ENCODE data around the gene HOXA6.

The HOXA6 gene

DNA sequence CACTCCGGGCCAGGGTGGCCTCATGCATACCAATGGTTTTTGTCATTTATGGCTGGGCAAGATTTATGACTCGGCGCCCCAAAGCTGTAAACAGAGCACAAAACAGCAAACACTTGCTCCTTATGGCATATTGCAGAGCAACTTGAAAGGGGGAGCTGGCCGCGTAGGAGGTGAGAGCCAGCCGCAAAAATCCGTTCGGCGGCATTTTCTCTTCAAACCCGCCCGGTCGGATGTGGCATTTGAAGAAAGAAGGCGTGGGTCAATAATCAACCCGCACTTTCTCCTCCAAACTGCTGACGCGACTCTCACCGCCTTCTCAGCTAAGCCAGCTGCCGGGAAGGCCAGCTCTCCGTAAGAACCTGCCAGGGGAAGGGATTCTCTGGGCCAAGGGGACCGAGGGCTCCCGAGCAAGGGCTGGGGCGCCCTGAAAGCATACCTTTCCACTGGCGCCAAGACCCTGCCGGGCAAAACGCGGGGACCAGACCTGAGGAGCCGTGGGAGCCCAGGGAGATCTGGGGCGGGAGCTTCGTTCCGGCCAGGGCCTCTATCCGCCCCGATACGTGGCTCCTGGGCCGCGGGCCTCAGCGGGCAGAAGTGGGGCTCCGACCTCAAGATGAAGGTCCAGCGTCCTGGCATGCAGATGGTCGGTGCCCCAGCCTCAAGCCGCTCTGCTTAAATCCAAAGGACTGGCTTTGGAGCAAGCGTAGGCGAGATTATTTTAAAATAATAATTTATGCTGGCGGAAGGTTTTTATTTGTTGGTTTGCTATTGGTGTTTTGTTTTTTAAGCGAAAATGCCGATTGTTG is 32.1 kb downstream of the HOXA6 start:
- peaks cover 11% of the 10 kb centered on the region for H3K27me3 Mint-ChIP-seq (ENCODE audit: low read depth)
- H3K4me1 Mint-ChIP-seq (ENCODE audit: low read depth) = no peaks in the 10 kb centered on the region
- no peaks in the 10 kb centered on the region for H3K36me3 Mint-ChIP-seq (ENCODE audit: low read depth)
- no peak overlapping the region for H3K27ac Mint-ChIP-seq
- no peak overlapping the region for H3K4me3 Mint-ChIP-seq
- H3K9me3 Mint-ChIP-seq = no peaks in the 10 kb centered on the region

DNA sequence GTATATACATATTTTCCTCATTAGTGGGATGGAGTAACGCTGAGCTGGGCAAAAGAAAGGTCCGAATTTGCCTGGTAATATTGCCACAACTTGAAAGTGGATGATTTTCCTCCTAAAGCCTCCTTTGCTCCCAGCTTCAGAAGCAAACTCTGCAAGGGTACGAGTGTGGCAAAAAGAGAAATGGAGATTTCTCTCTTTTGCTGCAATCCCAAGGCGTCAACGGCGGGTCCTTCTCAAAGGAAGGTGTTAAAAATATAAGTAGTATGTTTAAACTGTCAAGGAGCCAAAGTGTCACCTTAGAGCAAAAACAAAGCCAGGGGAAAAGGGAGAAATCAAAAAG is 32.7 kb downstream of the HOXA6 start:
- no peak overlapping the region for H3K27ac Mint-ChIP-seq
- H3K4me1 Mint-ChIP-seq (ENCODE audit: low read depth) = no peaks in the 10 kb centered on the region
- no peak overlapping the region for H3K4me3 Mint-ChIP-seq
- H3K36me3 Mint-ChIP-seq (ENCODE audit: low read depth) = no peaks in the 10 kb centered on the region
- peaks cover 11% of the 10 kb centered on the region for H3K27me3 Mint-ChIP-seq (ENCODE audit: low read depth)
- no peaks in the 10 kb centered on the region for H3K9me3 Mint-ChIP-seq

DNA sequence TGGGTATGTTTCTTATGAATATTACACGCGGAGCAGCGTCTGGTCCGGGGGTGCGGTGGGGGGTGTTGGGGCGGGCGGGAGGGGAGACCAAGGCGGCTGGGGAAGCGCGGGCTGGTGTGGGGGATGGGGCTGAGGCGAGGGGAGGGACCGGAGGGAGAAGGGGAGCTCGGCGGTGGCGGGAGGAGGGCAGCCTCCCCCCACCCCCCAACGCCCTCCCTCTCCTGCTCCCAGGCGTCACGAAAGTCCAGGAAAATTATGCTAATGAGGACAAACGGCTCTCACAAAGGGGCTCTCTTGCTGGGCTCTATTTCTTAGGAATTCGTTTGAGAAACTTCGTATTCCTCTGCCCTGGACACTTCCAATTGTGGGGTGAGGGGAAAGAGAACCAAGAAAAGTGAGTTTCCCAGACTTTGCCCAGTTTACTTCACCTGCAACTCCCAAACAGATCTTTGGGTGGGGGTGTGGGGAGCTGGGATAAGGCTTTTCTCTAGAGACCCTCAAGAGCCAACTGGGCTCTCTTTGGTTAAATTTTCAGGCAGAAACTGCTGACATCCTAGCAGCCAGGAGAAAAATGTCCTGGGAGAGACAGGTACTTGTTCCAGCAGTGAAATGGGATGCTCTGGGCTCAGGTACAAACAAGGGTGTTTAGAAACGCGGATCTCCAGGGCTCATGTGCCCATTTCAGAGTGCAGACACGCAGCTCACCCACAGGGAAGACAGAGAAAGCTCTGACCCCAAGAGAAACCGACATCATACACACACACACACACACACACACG is 33.4 kb downstream of the HOXA6 start:
- Mint-ChIP-seq H3K27ac (no peak overlapping the region), H3K9me3 (no peaks in the 10 kb centered on the region), H3K4me3 (no peak overlapping the region), H3K27me3 (ENCODE audit: low read depth) (peaks cover 7% of the 10 kb centered on the region), H3K4me1 (ENCODE audit: low read depth) (no peaks in the 10 kb centered on the region), H3K36me3 (ENCODE audit: low read depth) (no peaks in the 10 kb centered on the region)

- H3K9me3 Mint-ChIP-seq = no peaks in the 10 kb centered on the region
- peaks cover 4% of the 10 kb centered on the region for H3K27me3 Mint-ChIP-seq (ENCODE audit: low read depth)
- no peak overlapping the region for H3K4me3 Mint-ChIP-seq
- no peaks in the 10 kb centered on the region for H3K4me1 Mint-ChIP-seq (ENCODE audit: low read depth)
- H3K36me3 Mint-ChIP-seq (ENCODE audit: low read depth) = no peaks in the 10 kb centered on the region
- H3K27ac Mint-ChIP-seq = no peak overlapping the region
Observed at GRCh38 chr7:27112955-27113949, 34.3 kb downstream of the HOXA6 start.

DNA sequence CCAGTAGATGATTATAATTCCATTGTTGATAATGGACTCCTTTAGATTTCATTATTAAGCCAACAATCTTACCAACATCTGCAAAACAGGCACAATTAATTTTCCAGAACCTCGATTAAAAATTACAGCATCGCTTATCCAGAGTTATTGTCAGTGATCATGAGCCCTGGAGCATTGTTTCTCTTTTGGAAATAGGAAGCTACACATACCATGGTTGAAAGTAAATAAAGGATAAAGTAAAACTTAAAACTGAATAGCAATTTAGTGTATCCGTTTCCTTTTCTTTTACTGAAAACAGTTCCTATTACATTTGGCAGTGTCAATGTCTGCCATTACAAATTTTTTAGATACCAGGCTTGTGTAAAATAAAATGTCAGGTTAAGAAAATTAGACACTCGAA is 35.2 kb downstream of the HOXA6 start:
- no peaks in the 10 kb centered on the region for H3K9me3 Mint-ChIP-seq
- H3K27ac Mint-ChIP-seq = no peak overlapping the region
- no peaks in the 10 kb centered on the region for H3K36me3 Mint-ChIP-seq (ENCODE audit: low read depth)
- H3K4me1 Mint-ChIP-seq (ENCODE audit: low read depth) = no peaks in the 10 kb centered on the region
- no peak overlapping the region for H3K4me3 Mint-ChIP-seq
- peaks cover 4% of the 10 kb centered on the region for H3K27me3 Mint-ChIP-seq (ENCODE audit: low read depth)

- Mint-ChIP-seq H3K9me3 (no peaks in the 10 kb centered on the region), H3K4me3 (no peak overlapping the region), H3K27me3 (ENCODE audit: low read depth) (peaks cover 4% of the 10 kb centered on the region), H3K27ac (no peak overlapping the region), H3K4me1 (ENCODE audit: low read depth) (no peaks in the 10 kb centered on the region), H3K36me3 (ENCODE audit: low read depth) (no peaks in the 10 kb centered on the region)
Observed at GRCh38 chr7:27111751-27112277, 35.8 kb downstream of the HOXA6 start.

- Mint-ChIP-seq H3K36me3 (ENCODE audit: low read depth) (no peaks in the 10 kb centered on the region), H3K4me3 (no peak overlapping the region), H3K27me3 (ENCODE audit: low read depth) (peaks cover 5% of the 10 kb centered on the region), H3K27ac (no peak overlapping the region), H3K9me3 (no peaks in the 10 kb centered on the region), H3K4me1 (ENCODE audit: low read depth) (no peaks in the 10 kb centered on the region)
Observed at GRCh38 chr7:27111042-27111750, 36.4 kb downstream of the HOXA6 start.

DNA sequence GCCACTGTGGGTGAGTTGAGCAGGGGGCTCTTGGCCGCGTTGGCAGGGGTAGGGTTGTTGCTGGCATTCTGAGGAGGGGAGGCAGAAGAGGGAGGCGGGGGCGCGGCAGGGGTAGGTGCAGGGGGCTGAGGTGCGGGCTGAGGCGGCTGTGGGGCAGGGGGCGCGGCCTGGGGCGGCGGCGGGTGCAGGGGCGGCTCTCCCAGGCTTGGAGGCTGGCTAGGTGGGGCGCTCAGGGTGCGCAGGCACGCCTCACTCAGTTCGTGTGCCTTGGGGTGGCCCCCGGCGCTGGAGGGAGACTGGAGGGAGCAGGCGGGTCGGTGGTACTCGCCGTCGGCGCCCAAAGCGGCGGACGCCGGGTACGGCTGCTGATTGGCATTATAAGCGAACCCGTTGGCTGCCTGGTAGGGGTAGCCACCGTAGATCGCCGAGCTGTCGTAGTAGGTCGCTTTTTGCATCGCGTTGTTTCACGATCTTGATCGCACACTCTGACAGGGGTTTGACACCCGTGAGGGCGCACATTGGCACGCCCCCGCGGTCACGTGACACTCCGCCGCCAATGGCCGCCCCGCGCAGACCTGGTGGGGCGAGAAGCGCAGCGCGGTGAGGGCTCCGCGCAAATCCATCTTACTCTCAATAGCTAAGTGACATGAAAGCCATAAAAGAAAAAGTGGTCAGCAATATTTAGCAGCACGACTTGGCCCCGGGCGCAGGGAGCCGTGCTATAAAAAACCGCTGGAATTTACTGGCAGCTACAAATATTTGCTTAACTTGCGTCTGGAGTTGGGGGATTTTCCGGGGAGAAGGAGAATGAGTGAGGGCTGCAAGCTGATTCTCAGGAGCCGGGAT is 37.2 kb downstream of the HOXA6 start:
- H3K4me3 Mint-ChIP-seq = no peak overlapping the region
- H3K36me3 Mint-ChIP-seq (ENCODE audit: low read depth) = no peaks in the 10 kb centered on the region
- H3K9me3 Mint-ChIP-seq = no peaks in the 10 kb centered on the region
- peaks cover 8% of the 10 kb centered on the region for H3K27me3 Mint-ChIP-seq (ENCODE audit: low read depth)
- H3K27ac Mint-ChIP-seq = no peak overlapping the region
- H3K4me1 Mint-ChIP-seq (ENCODE audit: low read depth) = no peaks in the 10 kb centered on the region

DNA sequence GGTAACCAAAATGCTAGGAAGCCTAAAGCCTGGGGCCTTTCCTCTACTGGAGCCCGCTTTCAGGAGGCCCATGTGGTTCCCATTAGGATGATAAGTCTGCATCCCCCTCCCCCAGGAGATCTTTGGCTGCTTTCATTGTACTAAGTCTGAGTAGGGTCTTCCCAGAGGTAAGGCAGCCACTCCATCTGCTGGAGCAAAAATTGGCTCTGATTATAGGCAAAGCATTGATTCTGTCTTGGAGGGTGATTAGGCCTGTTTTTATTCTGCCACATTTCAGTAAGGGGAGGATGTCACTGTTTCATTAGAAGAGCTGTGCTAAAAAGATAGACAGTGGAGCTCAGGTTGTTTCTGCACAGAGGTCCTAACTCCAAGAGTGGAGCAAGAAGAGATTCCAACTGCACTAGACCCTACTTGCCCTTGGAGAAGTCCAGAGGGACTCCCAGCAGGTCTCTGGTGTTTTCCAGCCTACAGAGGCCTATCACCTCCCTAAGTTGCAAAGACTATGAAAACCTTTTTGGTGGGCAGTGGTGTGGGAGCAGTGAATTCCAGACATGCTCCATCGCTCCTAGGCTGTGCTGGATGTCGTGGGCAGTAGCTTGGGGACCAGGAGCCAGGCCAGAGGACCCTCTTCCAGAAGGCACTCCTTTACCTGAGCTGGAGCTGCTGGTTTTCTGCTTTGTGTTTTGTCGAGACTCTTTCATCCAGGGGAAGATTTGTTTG is 37.9 kb downstream of the HOXA6 start:
- Mint-ChIP-seq H3K4me3 (no peak overlapping the region), H3K27ac (no peak overlapping the region), H3K9me3 (no peaks in the 10 kb centered on the region)

GRCh38 chr7:27108390-27109127 is 39.0 kb downstream of the HOXA6 start:
- Mint-ChIP-seq H3K27me3 (ENCODE audit: low read depth) (peaks cover 25% of the 10 kb centered on the region), H3K4me1 (ENCODE audit: low read depth) (peaks cover 2% of the 10 kb centered on the region), H3K9me3 (no peaks in the 10 kb centered on the region), H3K4me3 (no peak overlapping the region), H3K36me3 (ENCODE audit: low read depth) (peaks cover 2% of the 10 kb centered on the region), H3K27ac (no peak overlapping the region)

More for the DNA sequence above, 37.9 kb downstream of the HOXA6 start:
- H3K27me3 Mint-ChIP-seq (ENCODE audit: low read depth) = peaks cover 15% of the 10 kb centered on the region
- H3K4me1 Mint-ChIP-seq (ENCODE audit: low read depth) = no peaks in the 10 kb centered on the region
- no peaks in the 10 kb centered on the region for H3K36me3 Mint-ChIP-seq (ENCODE audit: low read depth)

GRCh38 chr7:27107391-27108381 is 39.9 kb downstream of the HOXA6 start:
- Mint-ChIP-seq H3K36me3 (ENCODE audit: low read depth) (peaks cover 5% of the 10 kb centered on the region), H3K4me3 (no peak overlapping the region), H3K27me3 (ENCODE audit: low read depth) (peaks cover 34% of the 10 kb centered on the region), H3K27ac (no peak overlapping the region), H3K4me1 (ENCODE audit: low read depth) (peaks cover 6% of the 10 kb centered on the region), H3K9me3 (no peaks in the 10 kb centered on the region)
